Tibial nerve (tissue), 4 donors: ENCODE results near the gene UBALD1. TPM values are rescaled to one million over a fixed set of nuclear protein-coding genes. Genes with fewer than 3 reads are reported as not detected.

ENCODE experiments used
- DNase-seq, 2 donors: peaks; one replicate each; pipeline ENCODE4 v3.0.0-alpha.2; 2019; ENCODE audit warnings: low spot score in 2 of 2
- H3K27ac ChIP-seq, 4 donors: fragments of 200-600 bp; sonication (generic) in 3 of 4; one replicate each; pipeline ENCODE4 v1.5.1; 2017 to 2019; ENCODE audit warnings: mild to moderate bottlenecking in 1 of 4
- H3K27me3 ChIP-seq, 2 donors: fragments of 200-600 bp; sonication (generic) in 1 of 2; one replicate each; pipeline versions ENCODE4 v1.5.1 to v1.6.0; 2017 to 2019
- H3K36me3 ChIP-seq, 3 donors: fragments of 200-600 bp; sonication (generic); one replicate each; pipeline ENCODE4 v1.5.1; 2018 to 2019
- H3K4me1 ChIP-seq, 4 donors: fragments of 200-600 bp; sonication (generic) in 3 of 4; one replicate each; pipeline ENCODE4 v1.5.1; 2017 to 2019
- H3K4me3 ChIP-seq, 4 donors: fragments of 200-600 bp; sonication (generic) in 3 of 4; one replicate each; pipeline ENCODE4 v1.5.1; 2017 to 2019; ENCODE audit warnings: mild to moderate bottlenecking in 1 of 4, moderate library complexity in 1 of 4
- H3K9me3 ChIP-seq, 4 donors: fragments of 200-600 bp; sonication (generic) in 3 of 4; one replicate each; pipeline ENCODE4 v1.5.1; 2017 to 2019
- CTCF ChIP-seq, 5 experiments: fragments of 200-600 bp in 3 of 5; fragments of 450-650 bp in 2 of 5; sonication (generic) in 3 of 5; IDR thresholded peaks; one replicate each; pipeline ENCODE4 v1.5.1; 2016 to 2019; ENCODE audit warnings: antibody characterized with exemption in 5 of 5, mild to moderate bottlenecking in 3 of 5, moderate library complexity in 2 of 5
- EP300 ChIP-seq, 2 donors: sonication (generic); formaldehyde crosslinking; IDR thresholded peaks; one replicate each; pipeline ENCODE4 v1.6.1; 2017; ENCODE audit warnings: antibody characterized with exemption in 2 of 2, mild to moderate bottlenecking in 1 of 2
- POLR2A ChIP-seq, 2 donors: fragments of 450-650 bp; IDR thresholded peaks; one replicate each; pipeline ENCODE4 v1.6.1; 2017; ENCODE audit warnings: antibody characterized with exemption in 2 of 2, mild to moderate bottlenecking in 2 of 2, moderate library complexity in 2 of 2
- WGBS, 2 donors: methylation state at CpG; one replicate each; pipeline ENCODE4 v1.1.5; 2018; 5-methylcytosine and 5-hydroxymethylcytosine counted together
- total RNA-seq, 4 donors: library from RNA; depleted of rRNA; stranded (reverse); fragments of >200 nt; gene quantifications; one replicate each; pipeline ENCODE4 v1.1.0, GENCODE V29; 2016

The UBALD1 gene
- total RNA-seq, 4 donors from 2014 or later, result 6.5 to 22.8 (median 9.8) TPM

GRCh38 chr16:4591191-4591590 is 23.5 kb downstream of the UBALD1 start:
- no peak for TF ChIP-seq POLR2A (IDR thresholded peaks at IDR 0.05)
- TF ChIP-seq CTCF (IDR thresholded peaks at IDR 0.05), result no peak
- TF ChIP-seq EP300 (IDR thresholded peaks at IDR 0.05), result no peak
- H3K27ac ChIP-seq, result no peak overlapping the region
- whole genome bisulfite sequencing, 2 donors, result 71 to 78% methylated on average over 6 of the region's 6 CpGs
- no peaks in the 10 kb centered on the region for H3K9me3 ChIP-seq
- no peaks in the 10 kb centered on the region for H3K27me3 ChIP-seq
- H3K36me3 ChIP-seq, result no peaks in the 10 kb centered on the region
- no peaks in the 10 kb centered on the region for H3K4me1 ChIP-seq
- no peak for DNase-seq
- H3K4me3 ChIP-seq, result no peak overlapping the region

GRCh38 chr16:4588961-4589360 is 25.7 kb downstream of the UBALD1 start:
- 91 to 94% methylated on average over 6 of the region's 6 CpGs for WGBS, 2 donors
- Histone ChIP-seq H3K4me1 (peaks cover 0 to 5% (median 0%) of the 10 kb centered on the region in 4 donors), H3K4me3 (no peak overlapping the region), H3K27ac (no peak overlapping the region), H3K36me3 (no peaks in the 10 kb centered on the region), H3K9me3 (no peaks in the 10 kb centered on the region), H3K27me3 (no peaks in the 10 kb centered on the region)
- no peak for TF ChIP-seq POLR2A (IDR thresholded peaks at IDR 0.05)
- TF ChIP-seq EP300 (IDR thresholded peaks at IDR 0.05), result no peak
- no peak for TF ChIP-seq CTCF (IDR thresholded peaks at IDR 0.05)
- DNase-seq, result no peak

- TF ChIP-seq CTCF (IDR thresholded peaks at IDR 0.05) (no peak), EP300 (IDR thresholded peaks at IDR 0.05) (no peak), POLR2A (IDR thresholded peaks at IDR 0.05) (no peak)
- Histone ChIP-seq H3K27me3 (no peaks in the 10 kb centered on the region), H3K9me3 (no peaks in the 10 kb centered on the region), H3K4me3 (no peak overlapping the region), H3K27ac (no peak overlapping the region), H3K36me3 (no peaks in the 10 kb centered on the region), H3K4me1 (peaks cover 0 to 5% (median 0%) of the 10 kb centered on the region in 4 donors)
- DNase-seq, result no peak
- 71 to 74% methylated on average over 2 of the region's 2 CpGs for WGBS, 2 donors
These were observed 26.3 kb downstream of the UBALD1 start for GRCh38 chr16:4588386-4588785.

GRCh38 chr16:4586291-4586690 is 28.4 kb downstream of the UBALD1 start:
- no peaks in the 10 kb centered on the region for H3K36me3 ChIP-seq
- H3K27me3 ChIP-seq, result no peaks in the 10 kb centered on the region
- no peak for TF ChIP-seq CTCF (IDR thresholded peaks at IDR 0.05)
- no peak for DNase-seq
- peaks cover 0 to 5% (median 0%) of the 10 kb centered on the region in 4 donors for H3K4me1 ChIP-seq
- no peaks in the 10 kb centered on the region for H3K9me3 ChIP-seq
- no peak overlapping the region for H3K27ac ChIP-seq
- no peak overlapping the region for H3K4me3 ChIP-seq
- WGBS, 2 donors, result 38 to 41% methylated on average over 7 of the region's 7 CpGs

- no peaks in the 10 kb centered on the region for H3K9me3 ChIP-seq
- H3K27ac ChIP-seq, result no peak overlapping the region
- H3K4me3 ChIP-seq, result no peak overlapping the region
- no peaks in the 10 kb centered on the region for H3K36me3 ChIP-seq
- H3K27me3 ChIP-seq, result no peaks in the 10 kb centered on the region
- 86 to 87% methylated on average over 4 of the region's 4 CpGs for WGBS, 2 donors
- H3K4me1 ChIP-seq, result peaks cover 0 to 5% (median 0%) of the 10 kb centered on the region in 4 donors
- TF ChIP-seq POLR2A (IDR thresholded peaks at IDR 0.05), result no peak
- TF ChIP-seq EP300 (IDR thresholded peaks at IDR 0.05), result no peak
- no peak for TF ChIP-seq CTCF (IDR thresholded peaks at IDR 0.05)
- DNase-seq, result no peak
These were observed 30.8 kb downstream of the UBALD1 start for GRCh38 chr16:4583906-4584305.
